Measurements from ENCODE around the gene NAA35.

NAA35 gene

GRCh38 chr9:86057491-86057890 lies 116.5 kb downstream of the NAA35 start:
- intact Hi-C loops (cut with DNase I): no loop called here
- DNase-seq: no peak

- intact Hi-C loops (cut with DNase I): no loop called here
These were observed 121.2 kb downstream of the NAA35 start for GRCh38 chr9:86061972-86062739.

GRCh38 chr9:86062845-86063693 lies 122.1 kb downstream of the NAA35 start:
- intact Hi-C loops (cut with DNase I): no loop called here
- no peak for DNase-seq

More at GRCh38 chr9:86061972-86062739, 121.2 kb downstream of the NAA35 start:
- DNase-seq: no peak

GRCh38 chr9:86064220-86064619 lies 123.3 kb downstream of the NAA35 start:
- intact Hi-C loops (cut with DNase I): no loop called here
- DNase-seq: no peak

- intact Hi-C loops (cut with DNase I): no loop called here
- no peak for DNase-seq
These were observed 128.4 kb downstream of the NAA35 start for GRCh38 chr9:86069206-86069869.

Measured in posterior cingulate gyrus (tissue), 11 donors.